K562 (cell line): Measurements from ENCODE around the gene CERS6. TPM values are rescaled to one million over a fixed set of nuclear protein-coding genes. Genes with fewer than 3 reads are reported as not detected.
A peak's percentile ranks its signal among the peaks of the same experiment; 100 is the strongest.

Experiments
- CHD4 ChIP-seq: fragments of 200-600 bp; sonication (generic); IDR thresholded peaks from 3 replicates; pipeline ENCODE4 v1.6.1; 2012; ENCODE audit warnings: low read depth, mild to moderate bottlenecking, mixed read lengths, low read length, inconsistent platforms; ENCODE audit not compliant: insufficient read depth, insufficient replicate concordance, poor library complexity, severe bottlenecking
- DACH1 ChIP-seq: fragments of 450-650 bp; IDR thresholded peaks from 2 replicates; pipeline ENCODE4 v1.6.1; 2018; ENCODE audit not compliant: partially characterized antibody
- E2F3 ChIP-seq: fragments of 250-450 bp; sonication (Bioruptor Pico); IDR thresholded peaks from 2 replicates; pipeline ENCODE4 v1.4.0; 2020; ENCODE audit warnings: mild to moderate bottlenecking
- FOXJ3 ChIP-seq: sonication (generic); formaldehyde crosslinking; IDR thresholded peaks from 2 replicates; pipeline ENCODE4 v1.4.0; 2020; ENCODE audit warnings: mild to moderate bottlenecking, missing genetic modification reagents
- GABPB1 ChIP-seq: sonication (generic); formaldehyde crosslinking; IDR thresholded peaks from 2 replicates; pipeline ENCODE4 v1.8.0; 2022; ENCODE audit warnings: mild to moderate bottlenecking, missing genetic modification reagents
- KLF16 ChIP-seq: IDR thresholded peaks from 2 replicates; pipeline ENCODE4 v1.6.1; 2016; ENCODE audit warnings: antibody characterized with exemption
- MBD2 ChIP-seq: sonication (generic); IDR thresholded peaks from 2 replicates; pipeline ENCODE4 v1.6.1; 2016; ENCODE audit warnings: low read depth, borderline replicate concordance
- PTRF ChIP-seq: fragments of 450-650 bp; IDR thresholded peaks from 2 replicates; pipeline ENCODE4 v1.6.1; 2016; ENCODE audit warnings: mild to moderate bottlenecking, missing genetic modification characterization, missing compliant biosample characterization
- RBBP5 ChIP-seq: fragments of 200-600 bp; sonication (generic); IDR thresholded peaks from 2 replicates; pipeline ENCODE4 v1.6.1; 2012; ENCODE audit warnings: borderline replicate concordance, mild to moderate bottlenecking, low read length, control low read depth, inconsistent platforms; ENCODE audit not compliant: insufficient read depth, poor library complexity, severe bottlenecking
- SMAD4 ChIP-seq: fragments of 250-450 bp; sonication (Bioruptor Pico); conservative IDR thresholded peaks from 2 replicates; pipeline ENCODE4 v1.8.0; 2021; ENCODE audit warnings: inconsistent platforms, mild to moderate bottlenecking, moderate library complexity
- SNIP1 ChIP-seq: fragments of 450-650 bp; IDR thresholded peaks from 2 replicates; pipeline ENCODE4 v1.7.1; 2017; ENCODE audit warnings: low read depth, mild to moderate bottlenecking
- SP1 ChIP-seq: sonication (generic); formaldehyde crosslinking; IDR thresholded peaks from 2 replicates; pipeline ENCODE4 v1.8.1; 2022; ENCODE audit warnings: mild to moderate bottlenecking, missing genetic modification reagents
- STAG1 ChIP-seq: sonication (generic); formaldehyde crosslinking; IDR thresholded peaks from 2 replicates; pipeline ENCODE4 v1.5.0; 2020; ENCODE audit warnings: missing genetic modification reagents, borderline replicate concordance
- TSC22D4 ChIP-seq: fragments of 450-650 bp; IDR thresholded peaks from 2 replicates; pipeline ENCODE4 v1.6.1; 2016; ENCODE audit warnings: missing genetic modification characterization, missing biosample characterization, control low read depth
- XRCC5 ChIP-seq: fragments of 200-400 bp; formaldehyde crosslinking; IDR thresholded peaks from 2 replicates; pipeline ENCODE4 v1.6.1; 2017; ENCODE audit warnings: low read depth, mild to moderate bottlenecking, low read length
- ZKSCAN1 ChIP-seq: fragments of 150-350 bp; IDR thresholded peaks from 2 replicates; pipeline ENCODE4 v1.6.1; 2016; ENCODE audit warnings: low read depth, low read length
- ZNF507 ChIP-seq: conservative IDR thresholded peaks from 2 replicates; pipeline ENCODE4 v1.6.1; 2017; ENCODE audit warnings: missing genetic modification characterization, missing compliant biosample characterization
- ZNF695 ChIP-seq: fragments of 450-650 bp; formaldehyde crosslinking; IDR thresholded peaks from 2 replicates; pipeline ENCODE4 v1.4.0; 2020; ENCODE audit warnings: mild to moderate bottlenecking, moderate library complexity
- polyA plus RNA-seq, 8 experiments: library from polyadenylated mRNA; depleted of rRNA in 4 of 8; stranded (reverse) in 5 of 8; unstranded in 3 of 8; fragments of >200 nt; fragmentation: Nextera tagmentation in 2 of 8; fragmentation: Illumina TruSeq in 1 of 8; extraction: Ambion mirVana in 2 of 8; extraction: Trizol in 1 of 8; gene quantifications; 2 replicates each; pipeline versions ENCODE4 v1.2.1 to v1.2.3, GENCODE V29; 2011 to 2014; ENCODE audit warnings: inconsistent platforms in 1 of 8, missing spikeins in 1 of 8
- total RNA-seq, 7 experiments: library from RNA; depleted of rRNA in 6 of 7; stranded (reverse); fragments of >200 nt in 6 of 7; fragmentation: Illumina TruSeq in 2 of 7; extraction: Trizol in 2 of 7; gene quantifications; 2 replicates each; pipeline versions ENCODE4 v1.2.1 to v1.2.3, GENCODE V29; 2011 to 2021; ENCODE audit warnings: low replicate concordance in 1 of 7
- TF ChIP-seq, protein P1 (sequence below): IDR thresholded peaks from 3 replicates; pipeline ENCODE4 v1.6.1; 2011; ENCODE audit warnings: borderline replicate concordance, mild to moderate bottlenecking; ENCODE audit not compliant: insufficient read length, insufficient read depth
- TF ChIP-seq, protein P2 (sequence below): sonication (generic); formaldehyde crosslinking; IDR thresholded peaks from 2 replicates; pipeline ENCODE4 v1.8.1; 2022; ENCODE audit warnings: missing genetic modification reagents
- TF ChIP-seq, protein P3 (sequence below), 3 experiments: fragments of 200-800 bp in 1 of 3; sonication (Bioruptor generic) in 1 of 3; sonication (generic) in 1 of 3; formaldehyde crosslinking in 1 of 3; IDR thresholded peaks; 2 replicates each; pipeline versions ENCODE4 v1.6.1 to v1.8.0; 2016 to 2022; ENCODE audit warnings: mild to moderate bottlenecking in 2 of 3, missing compliant biosample characterization in 2 of 3, missing genetic modification characterization in 2 of 3, missing genetic modification reagents in 1 of 3
- TF ChIP-seq, protein P4 (sequence below), 2 experiments: IDR thresholded peaks; 2 replicates each; pipeline ENCODE4 v1.6.1; 2011; ENCODE audit warnings: borderline replicate concordance in 1 of 2, control low read depth in 1 of 2, low read depth in 1 of 2, low read length in 1 of 2, mild to moderate bottlenecking in 1 of 2, mixed read lengths in 1 of 2, moderate library complexity in 1 of 2; ENCODE audit not compliant: insufficient read depth in 1 of 2, insufficient read length in 1 of 2, poor library complexity in 1 of 2, severe bottlenecking in 1 of 2; ENCODE audit errors: extremely low read depth in 1 of 2

Gene CERS6
- total and polyA plus RNA-seq, 9 of the 15 experiments (the other 6 are each of a cell fraction or from before 2014, with no cell fraction given): 1.6 to 13.6 (median 11.4) TPM

DNA sequence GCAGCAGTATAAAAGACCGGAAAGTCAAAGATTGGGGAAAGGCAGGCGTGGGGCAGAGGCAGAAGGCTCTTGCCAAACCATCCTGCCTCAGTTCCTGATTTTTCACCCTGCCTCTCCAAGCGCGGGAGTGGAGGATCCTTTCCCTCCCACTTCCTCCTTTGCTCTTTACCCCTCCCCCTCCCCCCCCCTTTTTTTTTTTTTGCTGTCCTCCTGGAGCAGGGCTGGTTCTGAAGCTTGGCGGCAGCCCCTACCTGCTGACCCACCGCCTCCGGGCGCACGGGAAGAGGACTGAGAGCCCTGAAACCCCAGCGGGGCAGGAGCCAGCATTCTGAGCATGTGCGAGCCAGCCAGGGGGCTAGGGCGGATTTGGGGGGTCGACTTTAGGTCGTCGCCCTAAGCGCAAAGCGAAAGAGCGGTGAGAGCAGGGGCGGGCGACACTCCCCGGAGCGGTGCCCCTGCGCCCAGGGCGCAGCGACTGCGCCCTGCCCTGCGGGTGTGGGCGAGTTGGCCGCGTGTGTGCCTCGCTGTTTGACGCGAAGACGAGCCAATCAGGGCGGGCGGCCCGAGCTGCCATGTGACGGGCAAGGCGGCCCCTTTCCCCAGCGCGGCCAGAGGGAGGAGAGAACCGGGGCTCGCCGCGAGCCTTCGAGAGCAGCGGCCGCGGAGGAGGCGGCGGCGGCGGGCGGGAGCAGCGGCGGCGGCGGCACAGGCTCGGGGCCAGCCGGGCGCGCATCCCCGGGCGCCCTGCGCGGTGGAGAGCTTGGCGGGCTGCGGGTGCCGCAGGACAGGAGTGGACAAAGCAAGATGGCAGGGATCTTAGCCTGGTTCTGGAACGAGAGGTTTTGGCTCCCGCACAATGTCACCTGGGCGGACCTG is at the start of gene CERS6 (continued):
- TF ChIP-seq FOXJ3 (CRISPR knock-in tag) (no peak), CHD4 (no peak), ZKSCAN1 (0 out of 2 replicates have a peak, but pooled peaks have one; percentile 18), KLF16 (no peak), PTRF (no peak), STAG1 (CRISPR knock-in tag) (no peak; the same call in 1 of the 2 replicates), SMAD4 (peak; percentile 53; the same call in 1 of the 2 replicates), SNIP1 (0 out of 2 replicates have a peak, but pooled peaks have one; percentile 51), E2F3 (CRISPR knock-in tag) (no peak), GABPB1 (CRISPR knock-in tag) (peak; percentile 86), ZNF507 (tag) (no peak), XRCC5 (no peak), MBD2 (no peak), TSC22D4 (tag) (no peak), ZNF695 (no peak), RBBP5 (peak; percentile 53), DACH1 (no peak), SP1 (CRISPR knock-in tag) (peak; percentile 70; the same call in 1 of the 2 replicates)
- TF ChIP-seq, protein P1, sequence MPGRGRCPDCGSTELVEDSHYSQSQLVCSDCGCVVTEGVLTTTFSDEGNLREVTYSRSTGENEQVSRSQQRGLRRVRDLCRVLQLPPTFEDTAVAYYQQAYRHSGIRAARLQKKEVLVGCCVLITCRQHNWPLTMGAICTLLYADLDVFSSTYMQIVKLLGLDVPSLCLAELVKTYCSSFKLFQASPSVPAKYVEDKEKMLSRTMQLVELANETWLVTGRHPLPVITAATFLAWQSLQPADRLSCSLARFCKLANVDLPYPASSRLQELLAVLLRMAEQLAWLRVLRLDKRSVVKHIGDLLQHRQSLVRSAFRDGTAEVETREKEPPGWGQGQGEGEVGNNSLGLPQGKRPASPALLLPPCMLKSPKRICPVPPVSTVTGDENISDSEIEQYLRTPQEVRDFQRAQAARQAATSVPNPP: no peak
- TF ChIP-seq, protein P2, sequence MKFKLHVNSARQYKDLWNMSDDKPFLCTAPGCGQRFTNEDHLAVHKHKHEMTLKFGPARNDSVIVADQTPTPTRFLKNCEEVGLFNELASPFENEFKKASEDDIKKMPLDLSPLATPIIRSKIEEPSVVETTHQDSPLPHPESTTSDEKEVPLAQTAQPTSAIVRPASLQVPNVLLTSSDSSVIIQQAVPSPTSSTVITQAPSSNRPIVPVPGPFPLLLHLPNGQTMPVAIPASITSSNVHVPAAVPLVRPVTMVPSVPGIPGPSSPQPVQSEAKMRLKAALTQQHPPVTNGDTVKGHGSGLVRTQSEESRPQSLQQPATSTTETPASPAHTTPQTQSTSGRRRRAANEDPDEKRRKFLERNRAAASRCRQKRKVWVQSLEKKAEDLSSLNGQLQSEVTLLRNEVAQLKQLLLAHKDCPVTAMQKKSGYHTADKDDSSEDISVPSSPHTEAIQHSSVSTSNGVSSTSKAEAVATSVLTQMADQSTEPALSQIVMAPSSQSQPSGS (CRISPR knock-in tag): peak; percentile 89
- TF ChIP-seq, protein P3, sequence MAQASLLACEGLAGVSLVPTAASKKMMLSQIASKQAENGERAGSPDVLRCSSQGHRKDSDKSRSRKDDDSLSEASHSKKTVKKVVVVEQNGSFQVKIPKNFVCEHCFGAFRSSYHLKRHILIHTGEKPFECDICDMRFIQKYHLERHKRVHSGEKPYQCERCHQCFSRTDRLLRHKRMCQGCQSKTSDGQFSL (CRISPR knock-in tag; IDR thresholded peaks at IDR 0.05): peak; percentile 89
- TF ChIP-seq, protein P3 (tag; IDR thresholded peaks at IDR 0.05): peak in 1 of 2 experiments; percentile 68; a peak in 1 of 4 replicates
- TF ChIP-seq, protein P4, sequence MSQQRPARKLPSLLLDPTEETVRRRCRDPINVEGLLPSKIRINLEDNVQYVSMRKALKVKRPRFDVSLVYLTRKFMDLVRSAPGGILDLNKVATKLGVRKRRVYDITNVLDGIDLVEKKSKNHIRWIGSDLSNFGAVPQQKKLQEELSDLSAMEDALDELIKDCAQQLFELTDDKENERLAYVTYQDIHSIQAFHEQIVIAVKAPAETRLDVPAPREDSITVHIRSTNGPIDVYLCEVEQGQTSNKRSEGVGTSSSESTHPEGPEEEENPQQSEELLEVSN (IDR thresholded peaks at IDR 0.05; ENCODE audit: borderline replicate concordance in 1 of 2, extremely low read depth in 1 of 2, insufficient read depth in 1 of 2, insufficient read length in 1 of 2, low read depth in 1 of 2, low read length in 1 of 2, poor library complexity in 1 of 2, severe bottlenecking in 1 of 2): peak; percentile 96 to 99
